ENCODE data around the gene CGNL1.

The CGNL1 gene

DNA sequence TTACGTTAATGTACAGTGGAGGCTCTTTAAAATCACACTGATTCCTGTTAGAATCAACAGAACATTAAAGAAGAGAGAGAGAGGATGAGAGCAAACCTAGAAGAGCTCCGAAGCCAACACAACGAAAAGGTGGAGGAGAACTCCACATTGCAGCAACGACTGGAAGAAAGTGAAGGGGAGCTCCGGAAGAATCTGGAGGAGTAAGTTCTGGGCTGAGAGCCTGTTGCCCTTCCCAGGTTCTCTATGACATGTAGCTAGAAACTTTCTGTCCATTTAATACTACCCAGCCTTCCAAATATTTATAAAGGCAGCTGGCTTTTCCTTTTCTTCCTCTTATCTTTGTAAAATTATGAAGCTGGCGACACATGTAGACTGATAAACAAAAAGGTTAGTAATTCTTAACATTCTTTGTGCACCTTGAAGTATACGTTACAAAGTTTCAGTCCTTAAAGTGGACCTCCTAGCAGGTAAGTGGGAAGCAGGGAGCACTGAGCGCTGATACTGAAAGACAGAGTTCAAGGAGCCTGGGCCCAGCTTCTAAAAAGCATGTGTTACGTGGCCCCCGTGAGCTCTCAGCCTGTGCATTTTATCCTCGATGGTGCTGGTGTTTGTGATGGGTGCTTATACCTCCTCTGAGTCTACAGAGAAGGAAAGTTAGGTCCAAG lies 75.9 kb downstream of the CGNL1 start:
- Mint-ChIP-seq H3K36me3 (ENCODE audit: low read depth) (no peaks in the 10 kb centered on the region), H3K9me3 (no peaks in the 10 kb centered on the region), H3K4me3 (no peak overlapping the region), H3K27me3 (peaks cover 3% of the 10 kb centered on the region), H3K4me1 (ENCODE audit: low read depth) (no peaks in the 10 kb centered on the region), H3K27ac (no peak overlapping the region)
- intact Hi-C loops (cut with micrococcal nuclease), result no loop called here

DNA sequence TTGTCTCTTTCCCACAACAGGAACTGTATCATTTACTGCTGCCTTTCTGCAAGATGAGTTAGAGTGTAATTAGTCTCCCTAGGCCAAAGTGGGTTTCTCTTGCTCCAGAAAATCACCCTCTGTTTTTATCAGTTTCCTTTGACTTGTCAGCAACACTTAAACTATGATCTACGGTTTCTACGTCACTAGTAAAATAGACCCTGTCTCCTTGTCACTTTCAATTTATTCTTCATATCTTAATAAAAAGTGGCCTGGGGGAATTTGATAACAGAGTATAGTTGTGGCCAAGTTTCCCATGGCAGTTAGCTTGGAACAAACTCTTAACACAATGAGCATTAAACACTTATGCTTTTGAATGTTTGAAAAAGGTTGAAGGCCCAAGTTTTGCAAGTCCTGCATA lies 79.6 kb downstream of the CGNL1 start:
- Mint-ChIP-seq H3K27me3 (peaks cover 3% of the 10 kb centered on the region), H3K27ac (no peak overlapping the region), H3K4me3 (no peak overlapping the region), H3K9me3 (no peaks in the 10 kb centered on the region), H3K4me1 (ENCODE audit: low read depth) (no peaks in the 10 kb centered on the region), H3K36me3 (ENCODE audit: low read depth) (no peaks in the 10 kb centered on the region)
- intact Hi-C loops (cut with micrococcal nuclease), result no loop called here

DNA sequence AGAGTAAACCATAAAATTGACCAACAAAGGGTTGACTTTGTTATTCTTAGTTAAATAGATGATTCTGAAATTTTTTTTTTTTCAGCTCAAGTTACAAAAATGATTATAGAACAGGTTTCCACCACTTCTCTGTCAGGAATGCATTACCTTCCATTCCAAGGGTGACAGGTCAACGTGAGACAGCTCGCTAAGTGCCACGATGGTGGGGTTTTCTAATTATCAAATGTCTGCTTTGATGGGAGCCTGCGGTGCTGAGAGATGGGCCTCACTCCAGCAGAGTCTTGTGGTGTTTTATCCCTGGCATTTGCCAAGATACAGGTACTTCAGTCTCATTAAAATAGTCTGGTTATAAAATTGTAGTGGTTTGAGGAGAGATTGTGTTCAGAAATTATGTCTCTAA lies 80.3 kb downstream of the CGNL1 start:
- Mint-ChIP-seq H3K9me3 (no peaks in the 10 kb centered on the region), H3K27ac (no peak overlapping the region), H3K4me3 (no peak overlapping the region), H3K27me3 (peaks cover 3% of the 10 kb centered on the region), H3K36me3 (ENCODE audit: low read depth) (no peaks in the 10 kb centered on the region), H3K4me1 (ENCODE audit: low read depth) (no peaks in the 10 kb centered on the region)
- intact Hi-C loops (cut with micrococcal nuclease), result no loop called here

DNA sequence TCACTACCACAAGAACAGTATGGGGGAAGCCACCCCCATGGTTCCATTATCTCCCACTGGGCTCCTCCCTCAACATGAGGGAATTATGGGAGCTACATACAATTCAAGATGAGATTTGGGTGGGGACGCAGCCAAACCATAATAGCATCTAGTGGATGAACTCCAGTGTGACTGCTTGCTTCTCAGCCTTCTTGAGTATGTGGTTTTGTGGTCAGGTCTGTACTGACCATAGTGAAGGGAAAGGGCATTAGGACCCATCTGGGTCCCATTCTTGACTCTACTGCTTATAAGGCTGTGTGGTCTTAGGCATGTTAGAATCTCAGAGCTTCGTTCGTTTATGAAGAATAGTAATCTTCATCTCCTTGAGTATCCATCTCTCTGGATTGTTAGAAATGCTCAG lies 81.4 kb downstream of the CGNL1 start:
- Mint-ChIP-seq H3K9me3 (no peaks in the 10 kb centered on the region), H3K36me3 (ENCODE audit: low read depth) (no peaks in the 10 kb centered on the region), H3K27ac (no peak overlapping the region), H3K4me3 (no peak overlapping the region), H3K27me3 (peaks cover 3% of the 10 kb centered on the region), H3K4me1 (ENCODE audit: low read depth) (no peaks in the 10 kb centered on the region)
- intact Hi-C loops (cut with micrococcal nuclease), result no loop called here

DNA sequence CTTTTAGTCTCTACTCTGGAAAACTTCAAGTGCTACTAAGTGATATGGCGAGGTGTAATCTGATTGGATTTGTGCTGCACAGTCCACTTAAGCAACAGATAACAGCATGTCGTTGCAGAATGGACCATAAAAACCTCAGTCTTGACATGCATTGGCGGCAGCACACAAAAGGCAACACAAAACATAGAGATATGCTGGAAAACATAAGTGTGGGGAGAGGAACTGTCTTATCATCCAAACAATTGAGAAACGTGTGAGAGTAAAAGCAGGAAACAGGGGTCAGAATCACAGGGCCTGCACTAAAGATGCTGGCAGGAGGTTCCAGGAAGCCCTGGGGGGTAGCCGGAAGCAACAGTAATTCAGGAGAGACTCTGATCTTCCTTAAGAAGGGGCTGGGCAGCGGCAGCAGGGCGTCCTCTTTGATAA lies 82.1 kb downstream of the CGNL1 start:
- Mint-ChIP-seq H3K27ac (no peak overlapping the region), H3K9me3 (no peaks in the 10 kb centered on the region), H3K4me1 (ENCODE audit: low read depth) (no peaks in the 10 kb centered on the region), H3K27me3 (peaks cover 2% of the 10 kb centered on the region), H3K4me3 (no peak overlapping the region), H3K36me3 (ENCODE audit: low read depth) (no peaks in the 10 kb centered on the region)
- intact Hi-C loops (cut with micrococcal nuclease), result no loop called here

DNA sequence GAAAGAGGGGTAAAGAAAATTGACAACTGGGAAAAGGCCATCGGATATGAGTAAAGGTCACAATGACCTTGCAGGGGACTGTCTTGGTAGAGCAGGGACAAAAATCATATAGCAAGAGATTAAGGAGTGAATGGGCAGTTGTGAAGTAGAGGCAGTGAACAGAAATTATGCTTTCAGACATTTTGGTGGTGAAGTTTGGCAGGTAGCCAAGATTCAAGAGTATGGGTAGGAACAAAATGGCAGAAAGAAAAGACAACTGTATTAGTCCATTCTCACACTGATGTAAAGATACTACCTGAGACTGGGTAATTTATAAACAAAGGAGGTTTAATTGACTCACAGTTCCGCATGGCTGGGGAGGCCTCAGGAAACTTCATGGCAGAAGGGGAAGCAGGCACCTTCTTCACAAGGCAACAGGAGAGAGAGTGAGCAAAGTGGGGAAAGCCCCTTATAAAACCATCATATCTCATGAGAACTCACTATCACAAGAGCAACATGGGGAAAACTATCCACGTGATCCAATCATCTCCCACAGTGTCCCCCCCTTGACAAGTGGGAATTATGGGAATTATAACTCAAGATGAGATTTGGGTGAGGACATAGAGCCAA lies 84.0 kb downstream of the CGNL1 start:
- no peaks in the 10 kb centered on the region for H3K4me1 Mint-ChIP-seq (ENCODE audit: low read depth)

DNA sequence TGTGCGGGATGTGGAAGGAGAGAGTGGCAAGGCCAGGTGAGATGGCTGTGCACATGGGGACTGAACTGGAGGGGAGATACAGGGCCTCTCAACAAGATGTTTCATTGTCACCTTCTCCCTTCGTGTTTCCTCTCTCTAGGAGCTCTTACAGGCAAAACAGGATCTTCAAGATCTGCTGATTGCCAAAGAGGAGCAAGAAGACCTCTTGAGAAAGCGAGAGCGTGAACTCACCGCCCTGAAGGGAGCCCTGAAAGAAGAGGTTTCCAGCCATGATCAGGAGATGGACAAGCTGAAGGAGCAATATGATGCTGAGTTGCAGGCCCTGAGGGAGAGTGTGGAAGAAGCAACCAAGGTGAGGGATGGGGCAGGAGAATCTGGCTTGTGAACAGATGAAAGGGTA lies 85.2 kb downstream of the CGNL1 start:
- Mint-ChIP-seq H3K27ac (no peak overlapping the region), H3K9me3 (no peaks in the 10 kb centered on the region), H3K36me3 (ENCODE audit: low read depth) (no peaks in the 10 kb centered on the region), H3K4me3 (no peak overlapping the region), H3K4me1 (ENCODE audit: low read depth) (no peaks in the 10 kb centered on the region), H3K27me3 (peaks cover 1% of the 10 kb centered on the region)
- intact Hi-C loops (cut with micrococcal nuclease), result loop anchor here (5.0 kb wide), 1 partner anchor 119 kb away; no protein-coding TSS in a partner anchor

More for the DNA sequence above, 84.0 kb downstream of the CGNL1 start:
- Mint-ChIP-seq H3K27ac (no peak overlapping the region), H3K36me3 (ENCODE audit: low read depth) (no peaks in the 10 kb centered on the region), H3K4me3 (no peak overlapping the region), H3K9me3 (no peaks in the 10 kb centered on the region), H3K27me3 (peaks cover 1% of the 10 kb centered on the region)
- intact Hi-C loops (cut with micrococcal nuclease), result loop anchor here (5.0 kb wide), 1 partner anchor 118 kb away; no protein-coding TSS in a partner anchor

DNA sequence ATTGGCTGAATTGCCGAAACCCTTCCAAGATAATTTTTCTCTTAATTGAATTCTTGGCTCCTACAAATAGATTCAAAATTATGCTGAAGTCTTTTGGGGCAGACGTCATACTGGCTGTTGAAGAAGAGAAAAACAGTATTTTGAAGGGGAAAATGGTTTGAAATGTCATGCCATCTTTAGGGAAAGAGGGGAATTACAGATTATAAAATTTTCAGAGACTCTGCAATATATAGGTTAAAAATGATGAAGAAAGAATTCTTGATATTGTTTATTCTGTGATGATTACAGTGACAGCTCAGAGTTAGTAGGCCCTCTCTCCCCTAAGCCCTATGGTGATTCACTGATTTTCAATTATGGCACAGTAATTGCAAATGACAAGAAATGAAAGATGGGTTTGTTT lies 86.1 kb downstream of the CGNL1 start:
- Mint-ChIP-seq H3K27me3 (peaks cover 1% of the 10 kb centered on the region), H3K4me1 (ENCODE audit: low read depth) (no peaks in the 10 kb centered on the region), H3K36me3 (ENCODE audit: low read depth) (no peaks in the 10 kb centered on the region), H3K4me3 (no peak overlapping the region), H3K9me3 (no peaks in the 10 kb centered on the region), H3K27ac (no peak overlapping the region)
- intact Hi-C loops (cut with micrococcal nuclease), result loop anchor here (5.0 kb wide), 1 partner anchor 120 kb away; no protein-coding TSS in a partner anchor

DNA sequence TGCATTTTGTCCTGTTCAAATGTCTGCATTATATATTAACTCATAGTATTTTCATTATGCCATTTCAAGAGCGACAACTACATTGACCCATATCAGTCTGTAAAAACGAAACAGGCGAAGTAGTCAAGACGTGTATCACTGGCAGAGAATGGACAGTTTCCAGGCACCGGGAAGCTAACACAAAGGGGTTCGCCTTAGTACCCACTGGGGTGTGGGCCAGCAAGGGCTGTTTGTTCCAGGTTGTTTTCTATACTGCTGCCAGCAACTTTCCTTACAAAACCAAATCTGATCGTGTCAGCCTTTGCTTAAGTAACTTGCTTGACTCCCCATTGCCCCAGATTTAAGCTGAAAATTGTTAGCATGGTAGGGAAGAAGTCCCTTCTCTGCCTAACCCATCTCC lies 87.1 kb downstream of the CGNL1 start:
- H3K27me3 Mint-ChIP-seq, result peaks cover 1% of the 10 kb centered on the region
- H3K4me1 Mint-ChIP-seq (ENCODE audit: low read depth), result no peaks in the 10 kb centered on the region
- no peaks in the 10 kb centered on the region for H3K36me3 Mint-ChIP-seq (ENCODE audit: low read depth)
- H3K9me3 Mint-ChIP-seq, result no peaks in the 10 kb centered on the region
- intact Hi-C loops (cut with micrococcal nuclease), result loop anchor here (5.0 kb wide), 1 partner anchor 121 kb away; no protein-coding TSS in a partner anchor
- H3K27ac Mint-ChIP-seq, result no peak overlapping the region
- no peak overlapping the region for H3K4me3 Mint-ChIP-seq

DNA sequence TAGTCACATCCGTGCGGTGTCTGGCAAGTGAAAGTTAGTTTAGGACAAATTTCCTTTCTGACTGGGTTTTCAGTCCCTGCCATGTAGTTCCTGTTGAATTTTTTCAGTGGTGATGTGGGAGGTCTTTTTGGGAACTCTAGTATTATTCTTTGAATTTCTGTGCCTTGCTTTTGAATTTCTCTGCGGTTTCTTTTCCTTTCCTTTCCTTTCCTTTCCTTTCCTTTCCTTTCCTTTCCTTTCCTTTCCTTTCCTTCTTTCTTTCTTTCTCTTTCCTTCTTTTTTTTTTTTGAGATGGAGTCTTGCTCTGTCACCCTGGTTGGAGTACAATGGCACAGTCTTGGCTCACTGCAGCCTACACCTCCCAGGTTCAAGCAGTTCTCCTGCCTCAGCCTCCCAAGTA lies 88.2 kb downstream of the CGNL1 start:
- intact Hi-C loops (cut with micrococcal nuclease), result loop anchor here (5.0 kb wide), 1 partner anchor 122 kb away; no protein-coding TSS in a partner anchor
- Mint-ChIP-seq H3K36me3 (ENCODE audit: low read depth) (no peaks in the 10 kb centered on the region), H3K4me1 (ENCODE audit: low read depth) (no peaks in the 10 kb centered on the region), H3K27me3 (peaks cover 7% of the 10 kb centered on the region), H3K27ac (no peak overlapping the region), H3K4me3 (no peak overlapping the region), H3K9me3 (no peaks in the 10 kb centered on the region)

DNA sequence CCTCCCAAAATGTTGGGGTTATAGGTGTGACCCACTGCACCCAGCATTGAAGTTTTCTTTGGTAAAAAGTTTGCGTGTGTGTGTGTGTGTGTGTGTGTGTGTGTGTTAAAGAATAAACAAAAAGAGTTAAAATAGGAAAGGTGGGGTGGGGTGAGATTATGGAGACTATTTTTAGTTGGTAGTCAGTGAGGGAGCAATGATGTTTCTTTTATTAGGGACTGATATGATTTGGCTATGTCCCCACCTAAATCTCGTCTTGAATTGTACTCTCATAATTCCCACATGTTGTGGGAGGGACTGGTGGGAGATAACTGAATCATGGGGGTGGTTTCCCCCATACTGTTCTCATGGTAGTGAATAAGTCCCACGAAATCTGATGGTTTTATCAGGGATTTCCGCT lies 92.2 kb downstream of the CGNL1 start:
- Mint-ChIP-seq H3K4me1 (ENCODE audit: low read depth) (no peaks in the 10 kb centered on the region), H3K27me3 (peaks cover 13% of the 10 kb centered on the region), H3K36me3 (ENCODE audit: low read depth) (no peaks in the 10 kb centered on the region), H3K9me3 (no peaks in the 10 kb centered on the region), H3K4me3 (no peak overlapping the region), H3K27ac (no peak overlapping the region)
- intact Hi-C loops (cut with micrococcal nuclease), result no loop called here

DNA sequence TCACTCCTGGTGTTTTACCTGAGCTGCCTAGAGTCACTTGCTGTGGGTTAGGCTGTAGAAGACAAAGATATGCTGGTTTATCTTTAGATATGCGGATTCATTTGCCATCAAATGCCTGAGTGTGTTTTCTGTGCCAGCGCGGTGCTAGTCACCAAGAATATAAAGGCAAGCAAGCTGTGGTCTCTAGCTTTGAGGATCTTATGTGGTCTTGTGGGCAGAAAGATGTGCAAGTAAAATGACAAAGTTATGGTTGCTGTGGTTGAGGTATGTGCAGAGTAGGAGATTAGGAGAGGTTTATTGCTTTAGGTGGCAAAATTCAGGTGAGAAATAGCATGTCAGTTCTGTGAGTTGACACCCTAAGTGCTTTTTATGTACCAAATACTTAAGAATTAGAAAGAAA lies 94.2 kb downstream of the CGNL1 start:
- H3K27ac Mint-ChIP-seq, result no peak overlapping the region
- peaks cover 11% of the 10 kb centered on the region for H3K27me3 Mint-ChIP-seq
- H3K36me3 Mint-ChIP-seq (ENCODE audit: low read depth), result no peaks in the 10 kb centered on the region
- H3K4me3 Mint-ChIP-seq, result no peak overlapping the region
- H3K4me1 Mint-ChIP-seq (ENCODE audit: low read depth), result no peaks in the 10 kb centered on the region
- H3K9me3 Mint-ChIP-seq, result no peaks in the 10 kb centered on the region
- intact Hi-C loops (cut with micrococcal nuclease), result no loop called here

DNA sequence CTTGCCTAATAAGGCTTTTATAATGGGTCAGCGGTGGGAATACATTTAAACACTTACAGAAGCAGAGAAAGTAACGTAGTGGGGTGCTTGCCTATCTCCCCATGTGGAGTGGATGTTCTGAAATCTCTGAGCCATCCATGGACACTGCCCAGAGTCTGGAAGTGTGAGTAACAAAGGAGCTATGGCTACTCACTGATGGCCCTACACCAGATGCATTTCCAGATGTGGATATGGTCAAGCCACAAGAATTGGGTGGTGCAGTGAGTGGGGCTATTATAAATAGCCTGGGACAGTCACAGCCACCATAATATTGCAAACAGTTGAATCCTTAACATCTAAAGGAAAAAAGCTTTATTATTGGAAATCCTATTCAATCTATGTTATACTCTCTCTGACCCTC lies 96.6 kb downstream of the CGNL1 start:
- intact Hi-C loops (cut with micrococcal nuclease), result no loop called here
- Mint-ChIP-seq H3K9me3 (no peaks in the 10 kb centered on the region), H3K36me3 (ENCODE audit: low read depth) (no peaks in the 10 kb centered on the region), H3K27ac (no peak overlapping the region), H3K4me1 (ENCODE audit: low read depth) (no peaks in the 10 kb centered on the region), H3K27me3 (peaks cover 11% of the 10 kb centered on the region), H3K4me3 (no peak overlapping the region)

DNA sequence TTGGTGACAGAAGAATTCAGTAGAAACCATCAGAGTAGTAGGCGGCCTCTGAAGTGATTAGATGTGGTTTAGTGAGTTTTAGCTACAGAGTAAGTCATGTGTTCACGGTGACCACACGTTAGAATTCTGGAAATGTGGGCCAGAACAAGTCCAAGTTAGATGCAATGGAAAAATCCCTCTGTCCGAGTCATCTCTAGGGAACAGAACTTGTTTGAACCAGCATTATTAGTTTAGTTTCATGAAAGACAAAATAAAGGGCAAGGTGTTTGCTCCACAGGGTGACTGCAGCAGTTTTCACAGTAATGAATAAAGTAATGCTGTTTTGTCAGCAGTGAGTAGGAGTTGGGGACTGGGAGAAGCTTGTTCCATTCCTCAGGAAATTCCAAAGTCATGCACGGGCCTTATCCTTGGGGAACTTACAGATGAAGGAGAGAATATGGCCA lies 100.2 kb downstream of the CGNL1 start:
- Mint-ChIP-seq H3K4me3 (no peak overlapping the region), H3K9me3 (no peaks in the 10 kb centered on the region), H3K27me3 (peaks cover 7% of the 10 kb centered on the region), H3K4me1 (ENCODE audit: low read depth) (no peaks in the 10 kb centered on the region), H3K36me3 (ENCODE audit: low read depth) (no peaks in the 10 kb centered on the region), H3K27ac (no peak overlapping the region)
- intact Hi-C loops (cut with micrococcal nuclease), result no loop called here

Measured in dendritic cell treated with granulocyte-macrophage colony-stimulating factor and Interleukin-4, amounts not matched to agents 40 ng/mL and 50 ng/mL, for 4 days (primary cell).